Liver (tissue), 2 donors: ENCODE measurements around the gene IL2RA.

Source experiments
- TF ChIP-seq, protein P1 (sequence below): fragments of 150-350 bp; IDR thresholded peaks from 2 replicates; pipeline ENCODE4 v1.5.1; 2017; ENCODE audit warnings: improper control_type of control experiment, low read depth, low read length; ENCODE audit not compliant: missing input control
- TF ChIP-seq, protein P2 (sequence below): IDR thresholded peaks from 2 replicates; pipeline ENCODE4 v1.6.1; 2016; ENCODE audit warnings: antibody characterized with exemption
- donor health status: healthy.

DNA sequence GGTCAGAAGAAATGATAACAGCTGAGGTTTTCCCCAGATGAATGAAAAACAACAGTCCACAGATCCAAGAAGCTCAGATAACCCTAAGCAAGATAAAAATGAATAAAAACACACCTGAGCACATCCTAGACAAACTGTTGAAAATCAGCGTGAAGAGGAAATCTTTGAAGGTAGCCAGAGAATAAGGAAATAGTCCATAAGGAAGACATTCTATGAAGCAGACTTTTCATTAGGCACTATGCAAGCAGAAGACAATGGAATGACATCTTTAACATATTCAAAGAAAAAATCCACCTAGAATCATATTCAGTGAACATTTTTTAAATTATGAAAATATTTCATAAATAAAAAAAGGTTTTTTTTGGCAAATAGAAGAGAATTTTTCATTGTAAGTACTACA lies 69.8 kb downstream of the IL2RA start:
- TF ChIP-seq, protein P1, sequence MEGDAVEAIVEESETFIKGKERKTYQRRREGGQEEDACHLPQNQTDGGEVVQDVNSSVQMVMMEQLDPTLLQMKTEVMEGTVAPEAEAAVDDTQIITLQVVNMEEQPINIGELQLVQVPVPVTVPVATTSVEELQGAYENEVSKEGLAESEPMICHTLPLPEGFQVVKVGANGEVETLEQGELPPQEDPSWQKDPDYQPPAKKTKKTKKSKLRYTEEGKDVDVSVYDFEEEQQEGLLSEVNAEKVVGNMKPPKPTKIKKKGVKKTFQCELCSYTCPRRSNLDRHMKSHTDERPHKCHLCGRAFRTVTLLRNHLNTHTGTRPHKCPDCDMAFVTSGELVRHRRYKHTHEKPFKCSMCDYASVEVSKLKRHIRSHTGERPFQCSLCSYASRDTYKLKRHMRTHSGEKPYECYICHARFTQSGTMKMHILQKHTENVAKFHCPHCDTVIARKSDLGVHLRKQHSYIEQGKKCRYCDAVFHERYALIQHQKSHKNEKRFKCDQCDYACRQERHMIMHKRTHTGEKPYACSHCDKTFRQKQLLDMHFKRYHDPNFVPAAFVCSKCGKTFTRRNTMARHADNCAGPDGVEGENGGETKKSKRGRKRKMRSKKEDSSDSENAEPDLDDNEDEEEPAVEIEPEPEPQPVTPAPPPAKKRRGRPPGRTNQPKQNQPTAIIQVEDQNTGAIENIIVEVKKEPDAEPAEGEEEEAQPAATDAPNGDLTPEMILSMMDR, result no peak
- TF ChIP-seq, protein P2, sequence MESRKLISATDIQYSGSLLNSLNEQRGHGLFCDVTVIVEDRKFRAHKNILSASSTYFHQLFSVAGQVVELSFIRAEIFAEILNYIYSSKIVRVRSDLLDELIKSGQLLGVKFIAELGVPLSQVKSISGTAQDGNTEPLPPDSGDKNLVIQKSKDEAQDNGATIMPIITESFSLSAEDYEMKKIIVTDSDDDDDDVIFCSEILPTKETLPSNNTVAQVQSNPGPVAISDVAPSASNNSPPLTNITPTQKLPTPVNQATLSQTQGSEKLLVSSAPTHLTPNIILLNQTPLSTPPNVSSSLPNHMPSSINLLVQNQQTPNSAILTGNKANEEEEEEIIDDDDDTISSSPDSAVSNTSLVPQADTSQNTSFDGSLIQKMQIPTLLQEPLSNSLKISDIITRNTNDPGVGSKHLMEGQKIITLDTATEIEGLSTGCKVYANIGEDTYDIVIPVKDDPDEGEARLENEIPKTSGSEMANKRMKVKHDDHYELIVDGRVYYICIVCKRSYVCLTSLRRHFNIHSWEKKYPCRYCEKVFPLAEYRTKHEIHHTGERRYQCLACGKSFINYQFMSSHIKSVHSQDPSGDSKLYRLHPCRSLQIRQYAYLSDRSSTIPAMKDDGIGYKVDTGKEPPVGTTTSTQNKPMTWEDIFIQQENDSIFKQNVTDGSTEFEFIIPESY, result no peak
